Body of pancreas (tissue), 4 donors: Measurements from ENCODE around the gene CD48. TPM values are rescaled to one million over a fixed set of nuclear protein-coding genes. Genes with fewer than 3 reads are reported as not detected.
A peak's percentile ranks its signal among the peaks of the same experiment; 100 is the strongest.

Experiments used
- ATAC-seq: fragments of 150-250 bp; one replicate; pipeline ENCODE4 v1.9.1; 2016
- DNase-seq, 4 donors: peaks; one replicate each; pipeline ENCODE4 v3.0.0-alpha.2; 2019
- H3K27ac ChIP-seq, 4 donors: fragments of 200-600 bp; sonication (generic); 1 replicate in 3 of 4; 2 replicates in 1 of 4; pipeline versions ENCODE4 v1.5.1 to v1.6.1; 2016 to 2019; ENCODE audit warnings: mild to moderate bottlenecking in 1 of 4, mixed read lengths in 1 of 4, moderate library complexity in 1 of 4
- H3K27me3 ChIP-seq, 2 donors: fragments of 200-600 bp; sonication (generic); one replicate each; pipeline ENCODE4 v1.6.0; 2016; ENCODE audit warnings: mild to moderate bottlenecking in 1 of 2
- H3K36me3 ChIP-seq, 2 donors: fragments of 200-600 bp; sonication (generic); replicated peaks in 1 of 2; 2 replicates each; pipeline ENCODE4 v1.5.1; 2016; ENCODE audit warnings: low read depth in 2 of 2; ENCODE audit not compliant: insufficient read depth in 1 of 2
- H3K4me1 ChIP-seq: fragments of 200-600 bp; sonication (generic); one replicate; pipeline ENCODE4 v1.6.0; 2016
- H3K4me3 ChIP-seq, 2 donors: fragments of 200-600 bp; sonication (generic); 1 replicate in 1 of 2; 2 replicates in 1 of 2; pipeline ENCODE4 v1.5.1; 2016 to 2019
- H3K9me3 ChIP-seq, 3 donors: fragments of 200-600 bp; sonication (generic); 1 replicate in 2 of 3; 2 replicates in 1 of 3; pipeline ENCODE4 v1.5.1; 2016
- CTCF ChIP-seq, 7 experiments: fragments of 450-650 bp in 4 of 7; fragments of 200-600 bp in 3 of 7; sonication (generic) in 3 of 7; IDR thresholded peaks; one replicate each; pipeline ENCODE4 v1.5.1; 2016 to 2019; ENCODE audit warnings: antibody characterized with exemption in 7 of 7
- POLR2A ChIP-seq, 3 donors: fragments of 450-650 bp; IDR thresholded peaks; one replicate each; pipeline ENCODE4 v1.6.1; 2016; ENCODE audit warnings: antibody characterized with exemption in 3 of 3, mild to moderate bottlenecking in 2 of 3
- WGBS, 2 donors: methylation state at CpG; one replicate each; pipeline ENCODE4 v1.1.5; 2017; 5-methylcytosine and 5-hydroxymethylcytosine counted together
- intact Hi-C: fragments of 100-400 bp; cut with DNase I; formaldehyde crosslinking; loops from one replicate; pipeline ENCODE4 v1.15.1; 2023
- total RNA-seq, 2 donors: library from RNA; depleted of rRNA; stranded (reverse); fragments of >200 nt; gene quantifications; one replicate each; pipeline ENCODE4 v1.1.0, GENCODE V29; 2016

Gene CD48
- total RNA-seq, 2 donors from 2014 or later, result 2.3 to 5.7 TPM

GRCh38 chr1:160681066-160681890 is 30.3 kb downstream of the CD48 start:
- no peaks in the 10 kb centered on the region for H3K36me3 ChIP-seq
- no peak for ATAC-seq
- no peaks in the 10 kb centered on the region for H3K27me3 ChIP-seq
- no peak overlapping the region for H3K4me3 ChIP-seq
- 59% methylated on average over 9 to 10 of the region's 10 CpGs for WGBS, 2 donors
- peak in 3 of 7 experiments; percentile 14 to 41 (median 24) for TF ChIP-seq CTCF (IDR thresholded peaks at IDR 0.05)
- no peak for TF ChIP-seq POLR2A (IDR thresholded peaks at IDR 0.05)
- DNase-seq, result peak; percentile 21 to 68 (median 34)
- no peaks in the 10 kb centered on the region for H3K9me3 ChIP-seq
- no peaks in the 10 kb centered on the region for H3K4me1 ChIP-seq
- H3K27ac ChIP-seq, result no peak overlapping the region
- intact Hi-C loops, result no loop called here

- peaks cover 2% of the 10 kb centered on the region for H3K4me1 ChIP-seq
- no peak overlapping the region for H3K4me3 ChIP-seq
- 85 to 92% methylated on average over 7 to 8 of the region's 8 CpGs for WGBS, 2 donors
- no peak overlapping the region for H3K27ac ChIP-seq
- no peak for DNase-seq
- no peak for ATAC-seq
- intact Hi-C loops, result no loop called here
- TF ChIP-seq POLR2A (IDR thresholded peaks at IDR 0.05) (no peak), CTCF (IDR thresholded peaks at IDR 0.05) (no peak)
- H3K36me3 ChIP-seq, result no peaks in the 10 kb centered on the region
- no peaks in the 10 kb centered on the region for H3K27me3 ChIP-seq
- H3K9me3 ChIP-seq, result no peaks in the 10 kb centered on the region
Observed at GRCh38 chr1:160680399-160680798, 31.2 kb downstream of the CD48 start.

- H3K9me3 ChIP-seq, result no peaks in the 10 kb centered on the region
- TF ChIP-seq CTCF (IDR thresholded peaks at IDR 0.05), result no peak
- TF ChIP-seq POLR2A (IDR thresholded peaks at IDR 0.05), result no peak
- H3K4me1 ChIP-seq, result peaks cover 3% of the 10 kb centered on the region
- 58 to 72% methylated on average over 3 of the region's 3 CpGs for WGBS, 2 donors
- no peak overlapping the region for H3K27ac ChIP-seq
- DNase-seq (no peak), ATAC-seq (no peak)
- H3K36me3 ChIP-seq, result no peaks in the 10 kb centered on the region
- no peak overlapping the region for H3K4me3 ChIP-seq
- no peaks in the 10 kb centered on the region for H3K27me3 ChIP-seq
- intact Hi-C loops, result no loop called here
Observed at GRCh38 chr1:160679893-160680292, 31.7 kb downstream of the CD48 start.

- Histone ChIP-seq H3K4me1 (peaks cover 3% of the 10 kb centered on the region), H3K27me3 (peaks cover 0 to 7% of the 10 kb centered on the region in 2 donors), H3K36me3 (no peaks in the 10 kb centered on the region), H3K4me3 (no peak overlapping the region), H3K9me3 (no peaks in the 10 kb centered on the region), H3K27ac (no peak overlapping the region)
- ATAC-seq (no peak), DNase-seq (no peak)
- intact Hi-C loops, result no loop called here
- no peak for TF ChIP-seq POLR2A (IDR thresholded peaks at IDR 0.05)
- TF ChIP-seq CTCF (IDR thresholded peaks at IDR 0.05), result no peak
- WGBS, 2 donors, result 66 to 70% methylated on average over 13 of the region's 13 CpGs
Observed at GRCh38 chr1:160676869-160677597, 34.6 kb downstream of the CD48 start.
